GM23338 (cell line): ENCODE results near the gene LMBR1. TPM values are rescaled to one million over a fixed set of nuclear protein-coding genes. Genes with fewer than 3 reads are reported as not detected.

Source experiments
- ATAC-seq: fragments of 200-7000 bp; cut with Tn5 transposase; 3 replicates; pipeline ENCODE4 v1.9.1; 2020
- DNase-seq: peaks from one replicate; pipeline ENCODE4 v3.0.0-alpha.2; 2015; ENCODE audit warnings: low spot score
- H2AFZ ChIP-seq: fragments of 200-600 bp; sonication (generic); 2 replicates; pipeline ENCODE4 v1.8.0; 2016; ENCODE audit warnings: antibody characterized with exemption, mild to moderate bottlenecking, moderate library complexity
- H3F3A ChIP-seq: fragments of 200-600 bp; sonication (generic); replicated peaks from 2 replicates; pipeline ENCODE4 v1.8.0; 2017; ENCODE audit warnings: antibody characterized with exemption, mixed run types, low read depth
- H3K27ac ChIP-seq: fragments of 200-600 bp; sonication (generic); 2 replicates; pipeline ENCODE4 v1.6.1; 2016; ENCODE audit warnings: low read depth
- H3K27me3 ChIP-seq: fragments of 200-600 bp; sonication (generic); 2 replicates; pipeline ENCODE4 v1.8.0; 2016; ENCODE audit warnings: mild to moderate bottlenecking, mixed run types, moderate library complexity; ENCODE audit not compliant: insufficient read depth
- H3K36me3 ChIP-seq: fragments of 200-600 bp; sonication (generic); 2 replicates; pipeline ENCODE4 v1.8.0; 2016; ENCODE audit warnings: mild to moderate bottlenecking; ENCODE audit not compliant: insufficient read depth
- H3K4me1 ChIP-seq: fragments of 200-600 bp; sonication (generic); 2 replicates; pipeline ENCODE4 v1.8.0; 2016; ENCODE audit warnings: mild to moderate bottlenecking, moderate library complexity; ENCODE audit not compliant: insufficient read depth
- H3K4me2 ChIP-seq: fragments of 200-600 bp; sonication (generic); 2 replicates; pipeline ENCODE4 v1.7.1; 2017; ENCODE audit warnings: mixed run types
- H3K4me3 ChIP-seq: fragments of 200-600 bp; sonication (generic); 2 replicates; pipeline ENCODE4 v1.6.1; 2016; ENCODE audit warnings: mixed run types
- H3K79me2 ChIP-seq: fragments of 200-600 bp; sonication (generic); replicated peaks from 2 replicates; pipeline ENCODE4 v1.8.0; 2017; ENCODE audit warnings: mild to moderate bottlenecking; ENCODE audit not compliant: insufficient read depth
- H3K9me2 ChIP-seq: fragments of 200-600 bp; sonication (generic); 2 replicates; pipeline ENCODE4 v1.8.0; 2017; ENCODE audit not compliant: insufficient read depth
- H4K20me1 ChIP-seq: fragments of 200-600 bp; sonication (generic); replicated peaks from 2 replicates; pipeline ENCODE4 v1.8.0; 2017; ENCODE audit warnings: mild to moderate bottlenecking; ENCODE audit not compliant: insufficient read depth
- H3K27ac Mint-ChIP-seq: 2 replicates; pipeline ENCODE4 v1.8.0; 2020; ENCODE audit warnings: inconsistent platforms, mild to moderate bottlenecking, moderate library complexity, mixed read lengths
- H3K27me3 Mint-ChIP-seq: 3 replicates; pipeline ENCODE4 v1.8.0; 2022; ENCODE audit warnings: low read depth, mild to moderate bottlenecking, moderate library complexity, mixed read lengths, inconsistent platforms; ENCODE audit not compliant: insufficient read depth, poor library complexity
- H3K36me3 Mint-ChIP-seq: 3 replicates; pipeline ENCODE4 v1.8.0; 2021; ENCODE audit warnings: low read depth, mild to moderate bottlenecking, inconsistent platforms, moderate library complexity, mixed read lengths
- H3K4me1 Mint-ChIP-seq: 3 replicates; pipeline ENCODE4 v1.8.0; 2020; ENCODE audit warnings: mild to moderate bottlenecking, inconsistent platforms, mixed read lengths
- H3K4me3 Mint-ChIP-seq: 3 replicates; pipeline ENCODE4 v1.8.0; 2021; ENCODE audit warnings: moderate library complexity, mild to moderate bottlenecking, inconsistent platforms, mixed read lengths
- H3K9me3 Mint-ChIP-seq: 3 replicates; pipeline ENCODE4 v1.8.0; 2020; ENCODE audit warnings: moderate library complexity, mild to moderate bottlenecking, inconsistent platforms, mixed read lengths
- ETS1 ChIP-seq: IDR thresholded peaks from 2 replicates; pipeline ENCODE4 v1.6.1; 2016; ENCODE audit warnings: antibody characterized with exemption
- NANOG ChIP-seq: IDR thresholded peaks from 2 replicates; pipeline ENCODE4 v1.6.1; 2016; ENCODE audit warnings: antibody characterized with exemption, borderline replicate concordance
- REST ChIP-seq: IDR thresholded peaks from one replicate; pipeline ENCODE4 v1.6.1; 2018; ENCODE audit warnings: antibody characterized with exemption; ENCODE audit not compliant: unreplicated experiment
- STAT1 ChIP-seq: IDR thresholded peaks from one replicate; pipeline ENCODE4 v1.6.1; 2016; ENCODE audit warnings: antibody characterized with exemption; ENCODE audit not compliant: unreplicated experiment
- ZNF331 ChIP-seq: fragments of 250-450 bp; sonication (Bioruptor Pico); IDR thresholded peaks from 2 replicates; pipeline ENCODE4 v1.5.0; 2020; ENCODE audit warnings: low read depth, mild to moderate bottlenecking, moderate library complexity
- ZNF462 ChIP-seq: fragments of 250-450 bp; sonication (Bioruptor Pico); IDR thresholded peaks from 2 replicates; pipeline ENCODE4 v1.5.0; 2020; ENCODE audit warnings: mild to moderate bottlenecking, moderate library complexity
- polyA plus RNA-seq: library from polyadenylated mRNA; unstranded; fragments of >200 nt; fragmentation: Nextera tagmentation; extraction: Ambion mirVana; gene quantifications from 2 replicates; pipeline ENCODE4 v1.2.1, GENCODE V29; 2016
- total RNA-seq: library from RNA; depleted of rRNA; stranded (reverse); fragments of >200 nt; shearing (Covaris generic); gene quantifications from 2 replicates; pipeline ENCODE4 v1.2.3, GENCODE V29; 2014

The LMBR1 gene
- total and polyA plus RNA-seq, 2 experiments from 2014 or later: 21.8 to 90.1 TPM

GRCh38 chr7:156791241-156791640, 101.7 kb downstream of the LMBR1 start (continued):
- no peak for TF ChIP-seq ZNF462
- TF ChIP-seq NANOG: 0 out of 2 replicates have a peak, but pooled peaks have one; percentile 29
- TF ChIP-seq ZNF331: no peak
- TF ChIP-seq REST: no peak
- no peak for TF ChIP-seq STAT1

DNA sequence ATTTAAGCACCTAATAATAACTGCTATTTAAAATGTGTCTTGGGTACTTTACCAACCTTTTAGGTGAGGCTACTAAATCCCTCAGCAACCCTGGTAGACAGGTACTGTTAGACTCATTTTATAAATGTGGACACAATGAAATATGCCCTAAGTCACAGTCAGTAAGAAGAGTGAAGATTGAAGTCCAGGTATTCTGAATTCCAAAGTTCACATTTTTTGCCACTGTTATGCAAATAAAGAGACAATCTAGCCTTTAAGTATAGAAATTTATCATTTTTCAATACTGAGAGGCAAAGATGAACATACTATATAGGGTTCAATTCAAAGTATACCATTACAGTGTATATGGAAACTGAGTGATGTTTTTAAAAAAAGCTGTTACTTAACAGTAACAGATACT, 102.7 kb downstream of the LMBR1 start:
- Mint-ChIP-seq H3K27me3 (peaks cover 4% of the 10 kb centered on the region), H3K36me3 (no peaks in the 10 kb centered on the region), H3K27ac (no peak overlapping the region; the same call in 1 of the 2 replicates)
- TF ChIP-seq STAT1 (no peak), ETS1 (no peak)

More for the DNA sequence above, 102.7 kb downstream of the LMBR1 start:
- no peaks in the 10 kb centered on the region for H3K9me3 Mint-ChIP-seq
- Histone ChIP-seq H3F3A (no peaks in the 10 kb centered on the region), H3K4me3 (no peak overlapping the region), H3K4me1 (peaks cover 30% of the 10 kb centered on the region), H3K27me3 (no peaks in the 10 kb centered on the region), H2AFZ (no peak overlapping the region), H3K4me2 (0 out of 2 replicates have a peak overlapping the region, but pooled peaks have one; percentile 46), H3K79me2 (no peaks in the 10 kb centered on the region), H4K20me1 (no peaks in the 10 kb centered on the region), H3K36me3 (no peaks in the 10 kb centered on the region), H3K27ac (no peak overlapping the region), H3K9me2 (no peaks in the 10 kb centered on the region)
- DNase-seq: no peak
- H3K4me3 Mint-ChIP-seq: no peak overlapping the region
- no peak for ATAC-seq
- H3K4me1 Mint-ChIP-seq: peaks cover 34% of the 10 kb centered on the region
